Activated T-helper 17 cell treated with anti-CD3 and anti-CD28 coated beads, Interleukin-2, amount 50 U/mL, for 72 hours (primary cell): Measurements from ENCODE around the gene MALT1. TPM values are rescaled to one million over a fixed set of nuclear protein-coding genes. Genes with fewer than 3 reads are reported as not detected.
"Not testable (repeated sequence)": the region's sequence is repeated elsewhere in the genome, so short reads cannot be mapped to it uniquely, and the experiment has no call there.

ENCODE experiments used
- ATAC-seq: fragments of 150-1000 bp; cut with Tn5 transposase; replicated peaks from 2 replicates; pipeline ENCODE4 v1.10.0; 2021; ENCODE audit warnings: mild to moderate bottlenecking, moderate library complexity
- H3K27ac Mint-ChIP-seq: one replicate; pipeline ENCODE4 v1.8.0; 2022; ENCODE audit warnings: mixed read lengths
- H3K27me3 Mint-ChIP-seq: one replicate; pipeline ENCODE4 v1.8.0; 2022; ENCODE audit warnings: mixed read lengths
- H3K36me3 Mint-ChIP-seq: one replicate; pipeline ENCODE4 v1.8.0; 2022; ENCODE audit warnings: low read depth, mild to moderate bottlenecking, mixed read lengths
- H3K4me1 Mint-ChIP-seq: one replicate; pipeline ENCODE4 v1.8.0; 2022; ENCODE audit warnings: mixed read lengths
- H3K4me3 Mint-ChIP-seq: one replicate; pipeline ENCODE4 v1.8.0; 2022; ENCODE audit warnings: mild to moderate bottlenecking, mixed read lengths
- H3K9me3 Mint-ChIP-seq: one replicate; pipeline ENCODE4 v1.8.0; 2022; ENCODE audit warnings: mixed read lengths
- total RNA-seq, 2 donors: library from RNA; stranded (reverse); gene quantifications; one replicate each; pipeline ENCODE4 v1.2.3, GENCODE V29; 2022

MALT1 gene
- total RNA-seq, 2 donors from 2014 or later = 45.3 to 92.3 TPM

- no peaks in the 10 kb centered on the region for H3K9me3 Mint-ChIP-seq
- no peak overlapping the region for H3K4me3 Mint-ChIP-seq
- peaks cover 13% of the 10 kb centered on the region for H3K27me3 Mint-ChIP-seq
- H3K4me1 Mint-ChIP-seq = no peaks in the 10 kb centered on the region
- no peaks in the 10 kb centered on the region for H3K36me3 Mint-ChIP-seq
- no peak for ATAC-seq
- H3K27ac Mint-ChIP-seq = no peak overlapping the region
Measured at GRCh38 chr18:58772161-58772560, 100.9 kb downstream of the MALT1 start.

- no peaks in the 10 kb centered on the region for H3K36me3 Mint-ChIP-seq
- H3K4me1 Mint-ChIP-seq = no peaks in the 10 kb centered on the region
- H3K9me3 Mint-ChIP-seq = no peaks in the 10 kb centered on the region
- H3K27ac Mint-ChIP-seq = no peak overlapping the region
- peaks cover 19% of the 10 kb centered on the region for H3K27me3 Mint-ChIP-seq
- ATAC-seq = no peak
- no peak overlapping the region for H3K4me3 Mint-ChIP-seq
Measured at GRCh38 chr18:58776084-58776483, 104.8 kb downstream of the MALT1 start.

GRCh38 chr18:58776541-58776940 lies 105.3 kb downstream of the MALT1 start:
- not testable (repeated sequence) for H3K27ac Mint-ChIP-seq, H3K36me3 Mint-ChIP-seq, H3K4me3 Mint-ChIP-seq, ATAC-seq, H3K4me1 Mint-ChIP-seq, H3K9me3 Mint-ChIP-seq
- H3K27me3 Mint-ChIP-seq = peaks cover 20% of the 10 kb centered on the region

- no peak overlapping the region for H3K27ac Mint-ChIP-seq
- H3K4me1 Mint-ChIP-seq = no peaks in the 10 kb centered on the region
- H3K9me3 Mint-ChIP-seq = no peaks in the 10 kb centered on the region
- no peak overlapping the region for H3K4me3 Mint-ChIP-seq
- H3K27me3 Mint-ChIP-seq = peaks cover 16% of the 10 kb centered on the region
- no peak for ATAC-seq
- no peaks in the 10 kb centered on the region for H3K36me3 Mint-ChIP-seq
Measured at GRCh38 chr18:58777471-58777870, 106.2 kb downstream of the MALT1 start.

GRCh38 chr18:58779529-58779928 lies 108.3 kb downstream of the MALT1 start:
- Mint-ChIP-seq H3K36me3 (no peaks in the 10 kb centered on the region), H3K27ac (no peak overlapping the region), H3K9me3 (no peaks in the 10 kb centered on the region)

GRCh38 chr18:58780045-58780444 lies 108.8 kb downstream of the MALT1 start:
- Mint-ChIP-seq H3K4me3 (no peak overlapping the region), H3K4me1 (no peaks in the 10 kb centered on the region), H3K9me3 (no peaks in the 10 kb centered on the region), H3K27me3 (peaks cover 19% of the 10 kb centered on the region), H3K36me3 (no peaks in the 10 kb centered on the region), H3K27ac (no peak overlapping the region)
- no peak for ATAC-seq

More at GRCh38 chr18:58779529-58779928, 108.3 kb downstream of the MALT1 start:
- H3K27me3 Mint-ChIP-seq = peaks cover 19% of the 10 kb centered on the region
- no peak overlapping the region for H3K4me3 Mint-ChIP-seq
- ATAC-seq = no peak
- no peaks in the 10 kb centered on the region for H3K4me1 Mint-ChIP-seq

GRCh38 chr18:58781627-58782194 lies 110.4 kb downstream of the MALT1 start:
- H3K4me1 Mint-ChIP-seq = no peaks in the 10 kb centered on the region
- no peaks in the 10 kb centered on the region for H3K36me3 Mint-ChIP-seq
- peaks cover 21% of the 10 kb centered on the region for H3K27me3 Mint-ChIP-seq
- H3K9me3 Mint-ChIP-seq = no peaks in the 10 kb centered on the region
- peak; percentile 88 for ATAC-seq
- no peak overlapping the region for H3K4me3 Mint-ChIP-seq
- no peak overlapping the region for H3K27ac Mint-ChIP-seq

GRCh38 chr18:58784601-58785137 lies 113.4 kb downstream of the MALT1 start:
- Mint-ChIP-seq H3K4me1 (no peaks in the 10 kb centered on the region), H3K27me3 (peaks cover 16% of the 10 kb centered on the region), H3K4me3 (no peak overlapping the region), H3K27ac (no peak overlapping the region), H3K36me3 (no peaks in the 10 kb centered on the region), H3K9me3 (no peaks in the 10 kb centered on the region)
- ATAC-seq = no peak

- Mint-ChIP-seq H3K36me3 (no peaks in the 10 kb centered on the region), H3K27ac (peak overlapping the region; percentile 47), H3K4me1 (no peaks in the 10 kb centered on the region), H3K4me3 (no peak overlapping the region), H3K27me3 (peaks cover 16% of the 10 kb centered on the region), H3K9me3 (no peaks in the 10 kb centered on the region)
- no peak for ATAC-seq
Measured at GRCh38 chr18:58785171-58785805, 114.0 kb downstream of the MALT1 start.

GRCh38 chr18:58785870-58786269 lies 114.6 kb downstream of the MALT1 start:
- peaks cover 16% of the 10 kb centered on the region for H3K27me3 Mint-ChIP-seq
- no peaks in the 10 kb centered on the region for H3K4me1 Mint-ChIP-seq
- H3K36me3 Mint-ChIP-seq = no peaks in the 10 kb centered on the region
- H3K27ac Mint-ChIP-seq = no peak overlapping the region
- no peaks in the 10 kb centered on the region for H3K9me3 Mint-ChIP-seq
- no peak overlapping the region for H3K4me3 Mint-ChIP-seq
- ATAC-seq = no peak

- Mint-ChIP-seq H3K27ac (no peak overlapping the region), H3K4me3 (no peak overlapping the region), H3K4me1 (no peaks in the 10 kb centered on the region), H3K9me3 (no peaks in the 10 kb centered on the region), H3K27me3 (peaks cover 16% of the 10 kb centered on the region), H3K36me3 (no peaks in the 10 kb centered on the region)
- no peak for ATAC-seq
Measured at GRCh38 chr18:58787536-58788149, 116.4 kb downstream of the MALT1 start.

GRCh38 chr18:58788470-58788869 lies 117.2 kb downstream of the MALT1 start:
- Mint-ChIP-seq H3K27me3 (peaks cover 16% of the 10 kb centered on the region), H3K36me3 (no peaks in the 10 kb centered on the region), H3K9me3 (no peaks in the 10 kb centered on the region), H3K4me3 (no peak overlapping the region), H3K27ac (no peak overlapping the region), H3K4me1 (no peaks in the 10 kb centered on the region)
- ATAC-seq = no peak

- Mint-ChIP-seq H3K27me3 (peaks cover 14% of the 10 kb centered on the region), H3K9me3 (no peaks in the 10 kb centered on the region), H3K27ac (no peak overlapping the region), H3K4me1 (no peaks in the 10 kb centered on the region), H3K36me3 (no peaks in the 10 kb centered on the region), H3K4me3 (no peak overlapping the region)
- ATAC-seq = no peak
Measured at GRCh38 chr18:58788971-58789875, 118.0 kb downstream of the MALT1 start.

GRCh38 chr18:58789876-58790240 lies 118.6 kb downstream of the MALT1 start:
- no peak for ATAC-seq
- Mint-ChIP-seq H3K36me3 (no peaks in the 10 kb centered on the region), H3K27me3 (peaks cover 12% of the 10 kb centered on the region), H3K9me3 (no peaks in the 10 kb centered on the region), H3K4me1 (no peaks in the 10 kb centered on the region), H3K4me3 (no peak overlapping the region), H3K27ac (no peak overlapping the region)
